NCI-H1092 (cell line): ENCODE results near the gene RALGAPA2.

Source experiments
- DNase-seq: peaks from one replicate; lab custom pipeline; 2025; lab: John Stamatoyannopoulos, UW

RALGAPA2 gene

GRCh38 chr20:20712474-20713243 is at the start of gene RALGAPA2:
TSS of gene RALGAPA2 (minus strand) at chr20:20712644. CDS start at chr20:20712480, 164 bp downstream.
- DNase-seq: peak; percentile 98

- DNase-seq: no peak
Observed at GRCh38 chr20:20761301-20761700, 48.9 kb upstream of the RALGAPA2 start.

GRCh38 chr20:20759132-20759531 is 46.7 kb upstream of the RALGAPA2 start:
- DNase-seq: no peak

- no peak for DNase-seq
Observed at GRCh38 chr20:20755674-20756319, 43.4 kb upstream of the RALGAPA2 start.

- no peak for DNase-seq
Observed at GRCh38 chr20:20755231-20755630, 42.8 kb upstream of the RALGAPA2 start.

GRCh38 chr20:20754714-20755113 is 42.3 kb upstream of the RALGAPA2 start:
- DNase-seq: no peak

GRCh38 chr20:20752712-20753111 is 40.3 kb upstream of the RALGAPA2 start:
- DNase-seq: no peak

- no peak for DNase-seq
Observed at GRCh38 chr20:20747298-20747697, 34.9 kb upstream of the RALGAPA2 start.

- DNase-seq: peak; percentile 81
Observed at GRCh38 chr20:20744170-20744725, 31.8 kb upstream of the RALGAPA2 start.

- peak; percentile 87 for DNase-seq
Observed at GRCh38 chr20:20743511-20744169, 31.2 kb upstream of the RALGAPA2 start.

- peak; percentile 62 for DNase-seq
Observed at GRCh38 chr20:20741087-20742045, 28.9 kb upstream of the RALGAPA2 start.

GRCh38 chr20:20740541-20740940 is 28.1 kb upstream of the RALGAPA2 start:
- no peak for DNase-seq

GRCh38 chr20:20737158-20737557 is 24.7 kb upstream of the RALGAPA2 start:
- DNase-seq: no peak

GRCh38 chr20:20736303-20736702 is 23.9 kb upstream of the RALGAPA2 start:
- no peak for DNase-seq

- DNase-seq: no peak
Observed at GRCh38 chr20:20734475-20734948, 22.1 kb upstream of the RALGAPA2 start.

GRCh38 chr20:20733943-20734342 is 21.5 kb upstream of the RALGAPA2 start:
- DNase-seq: no peak

- no peak for DNase-seq
Observed at GRCh38 chr20:20732641-20733040, 20.2 kb upstream of the RALGAPA2 start.

- no peak for DNase-seq
Observed at GRCh38 chr20:20731945-20732296, 19.5 kb upstream of the RALGAPA2 start.

GRCh38 chr20:20731000-20731944 is 18.8 kb upstream of the RALGAPA2 start:
- DNase-seq: no peak

GRCh38 chr20:20729563-20729962 is 17.1 kb upstream of the RALGAPA2 start:
- no peak for DNase-seq
